SU-DHL-6 (cell line): ENCODE measurements around the gene COL4A3.

Experiments
- EZH2phosphoT487 ChIP-seq: fragments of 200-600 bp; sonication (generic), shearing (Covaris generic); conservative IDR thresholded peaks from 2 replicates; pipeline ENCODE4 v1.6.1; 2018; ENCODE audit warnings: mild to moderate bottlenecking, antibody characterized with exemption, low read length, moderate library complexity, mixed read lengths
- TF ChIP-seq, protein P1 (sequence below): fragments of 200-600 bp; sonication (generic); IDR thresholded peaks from one replicate; pipeline ENCODE4 v1.5.1; 2017; ENCODE audit warnings: antibody characterized with exemption, mild to moderate bottlenecking, low read length, moderate library complexity; ENCODE audit not compliant: insufficient read depth, poor library complexity, severe bottlenecking

DNA sequence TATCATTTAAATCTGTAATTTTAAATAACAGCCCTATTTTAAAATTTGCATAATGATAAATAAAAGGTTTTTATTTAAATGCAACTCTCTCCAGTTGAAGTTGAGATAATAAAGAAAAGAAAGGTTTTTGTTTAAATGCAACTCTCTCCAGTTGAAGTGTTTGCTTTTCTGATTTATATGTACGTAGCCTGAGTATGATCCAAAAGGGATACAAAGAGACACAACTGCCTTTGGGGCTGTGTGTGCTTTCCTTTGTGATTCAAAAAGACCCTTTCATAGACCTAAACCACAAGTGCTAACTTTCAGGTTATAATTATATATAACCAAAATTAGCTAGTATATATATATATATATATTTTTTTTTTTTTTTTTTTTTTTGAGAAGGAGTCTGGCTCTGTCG, 84.5 kb downstream of the COL4A3 start:
- TF ChIP-seq, protein P1, sequence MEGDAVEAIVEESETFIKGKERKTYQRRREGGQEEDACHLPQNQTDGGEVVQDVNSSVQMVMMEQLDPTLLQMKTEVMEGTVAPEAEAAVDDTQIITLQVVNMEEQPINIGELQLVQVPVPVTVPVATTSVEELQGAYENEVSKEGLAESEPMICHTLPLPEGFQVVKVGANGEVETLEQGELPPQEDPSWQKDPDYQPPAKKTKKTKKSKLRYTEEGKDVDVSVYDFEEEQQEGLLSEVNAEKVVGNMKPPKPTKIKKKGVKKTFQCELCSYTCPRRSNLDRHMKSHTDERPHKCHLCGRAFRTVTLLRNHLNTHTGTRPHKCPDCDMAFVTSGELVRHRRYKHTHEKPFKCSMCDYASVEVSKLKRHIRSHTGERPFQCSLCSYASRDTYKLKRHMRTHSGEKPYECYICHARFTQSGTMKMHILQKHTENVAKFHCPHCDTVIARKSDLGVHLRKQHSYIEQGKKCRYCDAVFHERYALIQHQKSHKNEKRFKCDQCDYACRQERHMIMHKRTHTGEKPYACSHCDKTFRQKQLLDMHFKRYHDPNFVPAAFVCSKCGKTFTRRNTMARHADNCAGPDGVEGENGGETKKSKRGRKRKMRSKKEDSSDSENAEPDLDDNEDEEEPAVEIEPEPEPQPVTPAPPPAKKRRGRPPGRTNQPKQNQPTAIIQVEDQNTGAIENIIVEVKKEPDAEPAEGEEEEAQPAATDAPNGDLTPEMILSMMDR: no peak
- TF ChIP-seq EZH2phosphoT487: no peak
